Measurements from ENCODE around the gene ATP1A4. TPM values are rescaled to one million over a fixed set of nuclear protein-coding genes. Genes with fewer than 3 reads are reported as not detected.

Gene ATP1A4
- total and polyA plus RNA-seq, 10 of the 15 experiments (the other 5 are each of a cell fraction or from before 2014, with no cell fraction given): 0.31 to 1.0 (median 0.54) TPM

DNA sequence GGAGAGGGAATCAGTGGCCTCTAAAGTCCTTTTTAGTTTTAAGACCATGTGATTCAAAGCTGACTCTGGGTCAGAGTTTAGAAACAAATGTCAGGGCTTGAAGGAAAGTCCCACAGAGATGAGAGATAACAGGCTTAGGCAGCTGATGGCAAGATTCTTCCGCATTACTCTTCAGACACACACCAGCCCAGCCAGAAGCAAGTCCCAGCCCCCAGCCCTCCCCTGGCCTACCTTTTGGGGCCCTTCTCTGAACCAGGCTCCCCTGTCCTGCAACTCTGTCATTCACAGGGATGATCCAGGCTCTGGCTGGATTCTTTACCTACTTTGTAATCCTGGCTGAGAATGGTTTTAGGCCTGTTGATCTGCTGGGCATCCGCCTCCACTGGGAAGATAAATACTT is 25.8 kb downstream of the ATP1A4 start:
- RAD21 ChIA-PET (ENCODE audit: unreplicated experiment): interaction anchor here (0.9 to 1.7 kb wide), 2 partner anchors 8 to 15 kb away, joined by 3 to 4 read pairs; no protein-coding TSS in a partner anchor
- no peak overlapping the region for H3K9ac ChIP-seq (ENCODE audit: control insufficient read depth, insufficient read depth, low read length)
- no peak overlapping the region; the same call in 1 of the 2 replicates for H2AFZ ChIP-seq (ENCODE audit: control insufficient read depth, low read depth, low read length)
- no peaks in the 10 kb centered on the region for H4K20me1 ChIP-seq (ENCODE audit: control insufficient read depth, insufficient read depth)
- H3K4me2 ChIP-seq (ENCODE audit: control insufficient read depth, insufficient read depth): no peak overlapping the region
- in situ Hi-C loops (cut with MboI): no loop called here
- 64% methylated on average over 2 of the region's 2 CpGs for WGBS (ENCODE audit: insufficient coverage, insufficient replicate concordance, low lambda C conversion rate, missing lambda C conversion rate)
- CTCF ChIA-PET: interaction anchor here (1.0 to 1.5 kb wide), 3 partner anchors 15 to 75 kb away, joined by 4 to 6 read pairs (median 5); no protein-coding TSS in a partner anchor
- no peaks in the 10 kb centered on the region; a peak in 2 of 4 replicates for H3K27me3 ChIP-seq (replicated peaks in 1 of 2; ENCODE audit: control insufficient read depth in 2 of 2, insufficient read depth in 2 of 2, low read length in 1 of 2)
- ATAC-seq: peak; percentile 68
- no peak for DNase-seq (ENCODE audit: low read depth, low spot score)
- intact Hi-C loops (cut with micrococcal nuclease; ENCODE audit: unreplicated experiment): no loop called here
- no peak overlapping the region for H3K4me3 ChIP-seq
- SMC1A ChIA-PET (ENCODE audit: uncharacterized antibody, unreplicated experiment): interaction anchor here (1.1 to 1.3 kb wide), 2 partner anchors 13 to 75 kb away, joined by 3 to 4 read pairs; partner anchors contain the start of gene CASQ1
- no peaks in the 10 kb centered on the region for H3K79me2 ChIP-seq (ENCODE audit: control insufficient read depth, insufficient read depth, low read length)
- TF ChIP-seq PAX8 (IDR thresholded peaks at IDR 0.05) (no peak), NFYA (IDR thresholded peaks at IDR 0.05; ENCODE audit: borderline replicate concordance, low read depth, low read length) (no peak), RAD51 (IDR thresholded peaks at IDR 0.05) (0 out of 2 replicates have a peak, but pooled peaks have one; percentile 22), HCFC1 (IDR thresholded peaks at IDR 0.05; ENCODE audit: low read length) (no peak), POLR2A (IDR thresholded peaks at IDR 0.05; ENCODE audit: low read depth, low read length) (0 out of 2 replicates have a peak, but pooled peaks have one; percentile 25)
- TF ChIP-seq, protein P1, sequence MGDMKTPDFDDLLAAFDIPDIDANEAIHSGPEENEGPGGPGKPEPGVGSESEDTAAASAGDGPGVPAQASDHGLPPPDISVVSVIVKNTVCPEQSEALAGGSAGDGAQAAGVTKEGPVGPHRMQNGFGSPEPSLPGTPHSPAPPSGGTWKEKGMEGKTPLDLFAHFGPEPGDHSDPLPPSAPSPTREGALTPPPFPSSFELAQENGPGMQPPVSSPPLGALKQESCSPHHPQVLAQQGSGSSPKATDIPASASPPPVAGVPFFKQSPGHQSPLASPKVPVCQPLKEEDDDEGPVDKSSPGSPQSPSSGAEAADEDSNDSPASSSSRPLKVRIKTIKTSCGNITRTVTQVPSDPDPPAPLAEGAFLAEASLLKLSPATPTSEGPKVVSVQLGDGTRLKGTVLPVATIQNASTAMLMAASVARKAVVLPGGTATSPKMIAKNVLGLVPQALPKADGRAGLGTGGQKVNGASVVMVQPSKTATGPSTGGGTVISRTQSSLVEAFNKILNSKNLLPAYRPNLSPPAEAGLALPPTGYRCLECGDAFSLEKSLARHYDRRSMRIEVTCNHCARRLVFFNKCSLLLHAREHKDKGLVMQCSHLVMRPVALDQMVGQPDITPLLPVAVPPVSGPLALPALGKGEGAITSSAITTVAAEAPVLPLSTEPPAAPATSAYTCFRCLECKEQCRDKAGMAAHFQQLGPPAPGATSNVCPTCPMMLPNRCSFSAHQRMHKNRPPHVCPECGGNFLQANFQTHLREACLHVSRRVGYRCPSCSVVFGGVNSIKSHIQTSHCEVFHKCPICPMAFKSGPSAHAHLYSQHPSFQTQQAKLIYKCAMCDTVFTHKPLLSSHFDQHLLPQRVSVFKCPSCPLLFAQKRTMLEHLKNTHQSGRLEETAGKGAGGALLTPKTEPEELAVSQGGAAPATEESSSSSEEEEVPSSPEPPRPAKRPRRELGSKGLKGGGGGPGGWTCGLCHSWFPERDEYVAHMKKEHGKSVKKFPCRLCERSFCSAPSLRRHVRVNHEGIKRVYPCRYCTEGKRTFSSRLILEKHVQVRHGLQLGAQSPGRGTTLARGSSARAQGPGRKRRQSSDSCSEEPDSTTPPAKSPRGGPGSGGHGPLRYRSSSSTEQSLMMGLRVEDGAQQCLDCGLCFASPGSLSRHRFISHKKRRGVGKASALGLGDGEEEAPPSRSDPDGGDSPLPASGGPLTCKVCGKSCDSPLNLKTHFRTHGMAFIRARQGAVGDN (IDR thresholded peaks at IDR 0.05): peak; percentile 55; the same call in 1 of the 2 replicates
- TF ChIP-seq, protein P2, sequence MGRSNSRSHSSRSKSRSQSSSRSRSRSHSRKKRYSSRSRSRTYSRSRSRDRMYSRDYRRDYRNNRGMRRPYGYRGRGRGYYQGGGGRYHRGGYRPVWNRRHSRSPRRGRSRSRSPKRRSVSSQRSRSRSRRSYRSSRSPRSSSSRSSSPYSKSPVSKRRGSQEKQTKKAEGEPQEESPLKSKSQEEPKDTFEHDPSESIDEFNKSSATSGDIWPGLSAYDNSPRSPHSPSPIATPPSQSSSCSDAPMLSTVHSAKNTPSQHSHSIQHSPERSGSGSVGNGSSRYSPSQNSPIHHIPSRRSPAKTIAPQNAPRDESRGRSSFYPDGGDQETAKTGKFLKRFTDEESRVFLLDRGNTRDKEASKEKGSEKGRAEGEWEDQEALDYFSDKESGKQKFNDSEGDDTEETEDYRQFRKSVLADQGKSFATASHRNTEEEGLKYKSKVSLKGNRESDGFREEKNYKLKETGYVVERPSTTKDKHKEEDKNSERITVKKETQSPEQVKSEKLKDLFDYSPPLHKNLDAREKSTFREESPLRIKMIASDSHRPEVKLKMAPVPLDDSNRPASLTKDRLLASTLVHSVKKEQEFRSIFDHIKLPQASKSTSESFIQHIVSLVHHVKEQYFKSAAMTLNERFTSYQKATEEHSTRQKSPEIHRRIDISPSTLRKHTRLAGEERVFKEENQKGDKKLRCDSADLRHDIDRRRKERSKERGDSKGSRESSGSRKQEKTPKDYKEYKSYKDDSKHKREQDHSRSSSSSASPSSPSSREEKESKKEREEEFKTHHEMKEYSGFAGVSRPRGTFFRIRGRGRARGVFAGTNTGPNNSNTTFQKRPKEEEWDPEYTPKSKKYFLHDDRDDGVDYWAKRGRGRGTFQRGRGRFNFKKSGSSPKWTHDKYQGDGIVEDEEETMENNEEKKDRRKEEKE (IDR thresholded peaks at IDR 0.05): no peak
- FAIRE-seq: no peak
- H3K36me3 ChIP-seq (ENCODE audit: control insufficient read depth in 2 of 2, insufficient read depth in 2 of 2, low read length in 1 of 2): no peaks in the 10 kb centered on the region
- H3K4me1 ChIP-seq (ENCODE audit: control insufficient read depth, insufficient read depth, low read length): no peaks in the 10 kb centered on the region; the same call in 1 of the 2 replicates
- BruUV-seq (replicated peaks): no TSS peak
- POLR2A ChIA-PET: no interaction called here
- H3K27ac ChIP-seq (ENCODE audit: control insufficient read depth, insufficient read depth): no peak overlapping the region
- no peaks in the 10 kb centered on the region for H3K9me3 ChIP-seq (replicated peaks; ENCODE audit: control insufficient read depth, insufficient read depth, low read length)
